IMR-90 (cell line): Measurements from ENCODE around the gene TP53I11. TPM values are rescaled to one million over a fixed set of nuclear protein-coding genes. Genes with fewer than 3 reads are reported as not detected.

Experiments
- ATAC-seq: fragments of 200-7000 bp; cut with Tn5 transposase; 2 replicates; pipeline ENCODE4 v1.9.1; 2020; ENCODE audit warnings: low read depth, mild to moderate bottlenecking, moderate library complexity
- BruUV-seq: library from RNA; stranded (reverse); fragments of 400-500 nt; replicated peaks from 2 replicates; lab custom pipeline; 2021; lab: Mats Ljungman, UMichigan
- CTCF ChIA-PET: fragments of 300-600 bp; formaldehyde crosslinking; extraction: SDS; loops from one replicate; lab custom pipeline; 2021; ENCODE audit warnings: antibody characterized with exemption; lab: Yijun Ruan, JAX
- POLR2A ChIA-PET: fragments of 300-600 bp; sonication (Branson Sonifier 250); formaldehyde crosslinking; loops from one replicate; lab custom pipeline; 2022; ENCODE audit warnings: antibody characterized with exemption; ENCODE audit not compliant: unreplicated experiment; lab: Charles Lee
- DNase-seq: peaks from one replicate; pipeline ENCODE4 v3.0.0; 2013
- H2AFZ ChIP-seq: replicated peaks from 2 replicates; pipeline ENCODE3; 2013; ENCODE audit warnings: low read length, mild to moderate bottlenecking; ENCODE audit not compliant: poor library complexity
- H2AK5ac ChIP-seq: 2 replicates; pipeline ENCODE4 v1.6.1; 2013; ENCODE audit warnings: low read depth, low read length, inconsistent platforms
- H2AK9ac ChIP-seq: replicated peaks from 2 replicates; pipeline ENCODE3; 2013; ENCODE audit warnings: mild to moderate bottlenecking, low read depth, low read length, moderate library complexity; ENCODE audit not compliant: poor library complexity
- H2BK120ac ChIP-seq: 2 replicates; pipeline ENCODE4 v1.6.1; 2013; ENCODE audit warnings: low read depth, low read length, inconsistent platforms
- H2BK15ac ChIP-seq: 3 replicates; pipeline ENCODE4 v1.6.1; 2013; ENCODE audit warnings: low read depth, low read length, inconsistent platforms
- H2BK20ac ChIP-seq: 2 replicates; pipeline ENCODE4 v1.6.1; 2013; ENCODE audit warnings: low read depth, mild to moderate bottlenecking, inconsistent platforms, low read length, moderate library complexity
- H2BK5ac ChIP-seq: 2 replicates; pipeline ENCODE4 v1.6.1; 2013; ENCODE audit warnings: mild to moderate bottlenecking, low read depth, low read length, inconsistent platforms; ENCODE audit not compliant: poor library complexity, severe bottlenecking
- H3K14ac ChIP-seq: replicated peaks from 2 replicates; pipeline ENCODE4 v1.6.1; 2013; ENCODE audit warnings: low read depth, low read length, inconsistent platforms
- H3K18ac ChIP-seq: 2 replicates; pipeline ENCODE4 v1.6.1; 2013; ENCODE audit warnings: low read depth, low read length, control low read depth
- H3K23ac ChIP-seq: 2 replicates; pipeline ENCODE4 v1.6.1; 2013; ENCODE audit warnings: low read depth, low read length, inconsistent platforms
- H3K27ac ChIP-seq: 2 replicates; pipeline ENCODE4 v1.5.1; 2013; ENCODE audit warnings: mild to moderate bottlenecking, control low read depth, low read length; ENCODE audit not compliant: insufficient read depth
- H3K27me3 ChIP-seq: 2 replicates; pipeline ENCODE4 v1.6.1; 2013; ENCODE audit warnings: low read length; ENCODE audit not compliant: control insufficient read depth, insufficient read depth
- H3K36me3 ChIP-seq: 2 replicates; pipeline ENCODE4 v1.6.1; 2013; ENCODE audit warnings: low read length, mixed read lengths; ENCODE audit not compliant: control insufficient read depth, insufficient read depth
- H3K4ac ChIP-seq: 2 replicates; pipeline ENCODE4 v1.6.1; 2013; ENCODE audit warnings: low read depth, low read length, inconsistent platforms
- H3K4me1 ChIP-seq: 2 replicates; pipeline ENCODE4 v1.6.1; 2013; ENCODE audit warnings: low read length, mixed read lengths; ENCODE audit not compliant: control insufficient read depth, insufficient read depth
- H3K4me2 ChIP-seq: 2 replicates; pipeline ENCODE4 v1.6.1; 2013; ENCODE audit warnings: low read depth, mild to moderate bottlenecking, control low read depth, low read length, moderate library complexity
- H3K4me3 ChIP-seq: 2 replicates; pipeline ENCODE4 v1.5.1; 2013; ENCODE audit warnings: low read depth, mild to moderate bottlenecking, control low read depth, low read length, moderate library complexity; ENCODE audit not compliant: insufficient read depth
- H3K56ac ChIP-seq: 2 replicates; pipeline ENCODE4 v1.6.1; 2013; ENCODE audit warnings: low read length, inconsistent platforms; ENCODE audit not compliant: insufficient read depth; ENCODE audit errors: extremely low read depth
- H3K79me1 ChIP-seq, 2 experiments: 2 replicates each; pipeline ENCODE4 v1.6.1; 2013; ENCODE audit warnings: low read length in 2 of 2, inconsistent platforms in 1 of 2, low read depth in 1 of 2
- H3K9ac ChIP-seq: 2 replicates; pipeline ENCODE4 v1.6.1; 2013; ENCODE audit warnings: low read depth, low read length, control low read depth
- H3K9me1 ChIP-seq: 2 replicates; pipeline ENCODE4 v1.6.1; 2013; ENCODE audit warnings: low read length, inconsistent platforms; ENCODE audit not compliant: insufficient read depth
- H3K9me3 ChIP-seq: 2 replicates; pipeline ENCODE4 v1.6.1; 2013; ENCODE audit warnings: low read length; ENCODE audit not compliant: control insufficient read depth, insufficient read depth
- H4K20me1 ChIP-seq: 2 replicates; pipeline ENCODE4 v1.6.1; 2013; ENCODE audit warnings: low read length, inconsistent platforms; ENCODE audit not compliant: insufficient read depth
- H4K5ac ChIP-seq: 2 replicates; pipeline ENCODE4 v1.6.1; 2013; ENCODE audit warnings: mild to moderate bottlenecking, low read depth, low read length, control low read depth
- H4K8ac ChIP-seq, 2 experiments: 2 replicates each; pipeline ENCODE4 v1.6.1; 2013; ENCODE audit warnings: low read depth in 2 of 2, low read length in 2 of 2, control low read depth in 1 of 2, inconsistent platforms in 1 of 2
- H4K91ac ChIP-seq: 2 replicates; pipeline ENCODE4 v1.6.1; 2013; ENCODE audit warnings: low read depth, low read length, inconsistent platforms; ENCODE audit not compliant: insufficient read depth
- BHLHE40 ChIP-seq: fragments of 150-350 bp; IDR thresholded peaks from 2 replicates; pipeline ENCODE4 v1.6.1; 2016; ENCODE audit warnings: mild to moderate bottlenecking, low read depth, low read length
- CHD1 ChIP-seq: IDR thresholded peaks from 2 replicates; pipeline ENCODE4 v1.6.1; 2012; ENCODE audit warnings: low read depth, low read length, improper control_type of control experiment
- FOS ChIP-seq: fragments of 150-350 bp; IDR thresholded peaks from 2 replicates; pipeline ENCODE4 v1.6.1; 2016; ENCODE audit warnings: low read depth, low read length
- MAZ ChIP-seq: IDR thresholded peaks from 2 replicates; pipeline ENCODE4 v1.6.1; 2012; ENCODE audit warnings: low read depth, mild to moderate bottlenecking, low read length, improper control_type of control experiment, moderate library complexity, borderline replicate concordance
- NFE2L2 ChIP-seq: fragments of 150-350 bp; IDR thresholded peaks from 2 replicates; pipeline ENCODE4 v1.6.1; 2016; ENCODE audit warnings: low read depth, mild to moderate bottlenecking, low read length
- RCOR1 ChIP-seq: IDR thresholded peaks from 2 replicates; pipeline ENCODE4 v1.6.1; 2012; ENCODE audit warnings: mild to moderate bottlenecking, low read length, improper control_type of control experiment; ENCODE audit not compliant: insufficient replicate concordance
- RFX5 ChIP-seq: IDR thresholded peaks from 2 replicates; pipeline ENCODE4 v1.8.0; 2012; ENCODE audit warnings: low read depth, mild to moderate bottlenecking, low read length, moderate library complexity
- SMC3 ChIP-seq: fragments of 150-350 bp; IDR thresholded peaks from 2 replicates; pipeline ENCODE4 v1.6.1; 2016; ENCODE audit warnings: low read depth, mild to moderate bottlenecking, antibody characterized with exemption, low read length, moderate library complexity
- WGBS, 2 experiments: methylation state at CpG; one replicate each; pipeline versions ENCODE4 v1.1.5 to v1.1.7; 2013; ENCODE audit warnings: missing lambda C conversion rate in 2 of 2; ENCODE audit not compliant: insufficient read length in 1 of 2; ENCODE audit errors: extremely low coverage in 2 of 2; 5-methylcytosine and 5-hydroxymethylcytosine counted together
- dilution Hi-C: fragments of 300-500 bp; cut with HindIII; formaldehyde crosslinking; loops from one replicate; pipeline ENCODE4 v1.14.3; 2018; ENCODE audit warnings: low sequenced_read_pairs; ENCODE audit not compliant: unreplicated experiment
- in situ Hi-C: fragments of 300-500 bp; cut with MboI; formaldehyde crosslinking; loops from 3 replicates; pipeline ENCODE4 v1.14.3; 2019; ENCODE audit warnings: low sequenced_read_pairs, inconsistent platforms, mixed read lengths
- intact Hi-C: fragments of 100-400 bp; cut with micrococcal nuclease; formaldehyde crosslinking; loops from 2 replicates; pipeline ENCODE4 v1.10.0; 2022
- polyA plus RNA-seq, 3 experiments: library from polyadenylated mRNA; depleted of rRNA; stranded (reverse); fragments of >200 nt; gene quantifications; 2 replicates each; pipeline ENCODE4 v1.2.3, GENCODE V29; 2012; ENCODE audit warnings: low replicate concordance in 1 of 3
- total RNA-seq: library from RNA; depleted of rRNA; stranded (reverse); fragments of >200 nt; gene quantifications from 2 replicates; pipeline ENCODE4 v1.2.3, GENCODE V29; 2012
- TF ChIP-seq, protein P1 (sequence below): fragments of 150-350 bp; IDR thresholded peaks from 2 replicates; pipeline ENCODE4 v1.6.1; 2016; ENCODE audit warnings: low read depth, mild to moderate bottlenecking, low read length, moderate library complexity, borderline replicate concordance
- TF ChIP-seq, protein P2 (sequence below): fragments of 150-350 bp; IDR thresholded peaks from 2 replicates; pipeline ENCODE4 v1.6.1; 2017; ENCODE audit warnings: mild to moderate bottlenecking, antibody characterized with exemption, low read length, low read depth
- TF ChIP-seq, protein P3 (sequence below): conservative IDR thresholded peaks from 2 replicates; pipeline ENCODE4 v1.5.1; 2012; ENCODE audit warnings: mild to moderate bottlenecking, low read depth, low read length, improper control_type of control experiment

Gene TP53I11
- total and polyA plus RNA-seq, 2 of the 4 experiments (the other 2 are of a cell fraction): 3.9 to 22.0 TPM

DNA sequence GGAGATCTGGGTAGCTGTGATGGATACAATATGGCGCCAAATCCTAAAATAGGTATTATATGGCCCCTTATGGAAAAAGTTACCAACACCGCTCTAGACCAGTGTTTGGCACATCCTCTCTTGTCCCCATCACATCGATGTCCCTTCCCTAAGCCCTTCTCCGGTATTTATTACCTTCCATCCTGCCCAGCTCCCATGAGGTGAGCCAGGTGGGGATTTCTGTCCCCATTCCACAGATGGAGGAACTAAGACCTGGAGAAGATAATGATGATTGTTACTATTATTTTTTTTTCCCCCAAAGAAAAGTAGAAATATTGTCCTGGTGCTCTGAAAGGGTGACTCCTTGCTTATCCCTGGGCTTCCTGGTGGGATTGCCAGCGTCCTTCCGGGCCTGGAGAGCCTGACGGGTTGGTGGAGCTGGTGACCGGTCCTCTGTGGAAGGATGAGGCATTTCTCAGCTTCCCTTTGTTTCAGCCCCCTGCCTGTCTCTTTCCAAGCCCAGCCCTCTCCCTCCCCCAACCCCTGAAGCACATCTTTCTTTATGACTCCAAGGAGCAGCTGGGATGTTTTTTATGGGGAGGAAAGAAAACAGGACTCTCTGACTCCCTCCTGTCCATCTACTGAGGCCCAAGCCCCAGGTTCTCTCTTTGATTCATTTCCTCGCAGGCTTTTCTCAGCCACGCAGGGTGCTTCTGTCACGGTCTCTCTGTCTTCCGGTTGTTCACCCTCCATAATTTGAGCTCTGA is 65.4 kb downstream of the TP53I11 start:
- Histone ChIP-seq H3K27me3 (peaks cover 24% of the 10 kb centered on the region), H3K23ac (no peak overlapping the region), H3K9ac (no peak overlapping the region), H2BK5ac (no peak overlapping the region), H2AK9ac (no peak overlapping the region), H3K27ac (no peak overlapping the region), H2BK15ac (no peak overlapping the region), H3K4me1 (peaks cover 11% of the 10 kb centered on the region), H4K20me1 (no peaks in the 10 kb centered on the region), H3K18ac (no peak overlapping the region), H3K79me1 (no peaks in the 10 kb centered on the region), H3K4ac (no peak overlapping the region), H2BK120ac (no peak overlapping the region), H3K14ac (no peak overlapping the region), H4K5ac (no peak overlapping the region; the same call in 1 of the 2 replicates), H3K4me3 (no peak overlapping the region), H4K8ac (no peak overlapping the region), H3K4me2 (no peak overlapping the region), H2BK20ac (no peak overlapping the region), H3K56ac (no peak overlapping the region), H3K9me3 (no peaks in the 10 kb centered on the region), H2AK5ac (no peak overlapping the region; the same call in 1 of the 2 replicates), H3K9me1 (no peaks in the 10 kb centered on the region), H2AFZ (no peak overlapping the region), H3K36me3 (no peaks in the 10 kb centered on the region), H4K91ac (no peak overlapping the region)
- in situ Hi-C loops (no loop called here), intact Hi-C loops (loop anchor here (5.0 kb wide), 2 partner anchors 43 to 98 kb away; no protein-coding TSS in a partner anchor), dilution Hi-C loops (loop anchor here (25.0 kb wide), 1 partner anchor 123 kb away; no protein-coding TSS in a partner anchor)
- ChIA-PET CTCF (no interaction called here), POLR2A (interaction anchor here (0.6 kb wide), 1 partner anchor 77 kb away, joined by 3 read pairs; no protein-coding TSS in a partner anchor)
- TF ChIP-seq MAZ (no peak), BHLHE40 (no peak), SMC3 (no peak), CHD1 (no peak), FOS (no peak), RFX5 (no peak), RCOR1 (no peak), NFE2L2 (no peak)
- TF ChIP-seq, protein P1, sequence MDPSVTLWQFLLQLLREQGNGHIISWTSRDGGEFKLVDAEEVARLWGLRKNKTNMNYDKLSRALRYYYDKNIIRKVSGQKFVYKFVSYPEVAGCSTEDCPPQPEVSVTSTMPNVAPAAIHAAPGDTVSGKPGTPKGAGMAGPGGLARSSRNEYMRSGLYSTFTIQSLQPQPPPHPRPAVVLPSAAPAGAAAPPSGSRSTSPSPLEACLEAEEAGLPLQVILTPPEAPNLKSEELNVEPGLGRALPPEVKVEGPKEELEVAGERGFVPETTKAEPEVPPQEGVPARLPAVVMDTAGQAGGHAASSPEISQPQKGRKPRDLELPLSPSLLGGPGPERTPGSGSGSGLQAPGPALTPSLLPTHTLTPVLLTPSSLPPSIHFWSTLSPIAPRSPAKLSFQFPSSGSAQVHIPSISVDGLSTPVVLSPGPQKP: no peak
- TF ChIP-seq, protein P2, sequence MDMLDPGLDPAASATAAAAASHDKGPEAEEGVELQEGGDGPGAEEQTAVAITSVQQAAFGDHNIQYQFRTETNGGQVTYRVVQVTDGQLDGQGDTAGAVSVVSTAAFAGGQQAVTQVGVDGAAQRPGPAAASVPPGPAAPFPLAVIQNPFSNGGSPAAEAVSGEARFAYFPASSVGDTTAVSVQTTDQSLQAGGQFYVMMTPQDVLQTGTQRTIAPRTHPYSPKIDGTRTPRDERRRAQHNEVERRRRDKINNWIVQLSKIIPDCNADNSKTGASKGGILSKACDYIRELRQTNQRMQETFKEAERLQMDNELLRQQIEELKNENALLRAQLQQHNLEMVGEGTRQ: no peak
- TF ChIP-seq, protein P3, sequence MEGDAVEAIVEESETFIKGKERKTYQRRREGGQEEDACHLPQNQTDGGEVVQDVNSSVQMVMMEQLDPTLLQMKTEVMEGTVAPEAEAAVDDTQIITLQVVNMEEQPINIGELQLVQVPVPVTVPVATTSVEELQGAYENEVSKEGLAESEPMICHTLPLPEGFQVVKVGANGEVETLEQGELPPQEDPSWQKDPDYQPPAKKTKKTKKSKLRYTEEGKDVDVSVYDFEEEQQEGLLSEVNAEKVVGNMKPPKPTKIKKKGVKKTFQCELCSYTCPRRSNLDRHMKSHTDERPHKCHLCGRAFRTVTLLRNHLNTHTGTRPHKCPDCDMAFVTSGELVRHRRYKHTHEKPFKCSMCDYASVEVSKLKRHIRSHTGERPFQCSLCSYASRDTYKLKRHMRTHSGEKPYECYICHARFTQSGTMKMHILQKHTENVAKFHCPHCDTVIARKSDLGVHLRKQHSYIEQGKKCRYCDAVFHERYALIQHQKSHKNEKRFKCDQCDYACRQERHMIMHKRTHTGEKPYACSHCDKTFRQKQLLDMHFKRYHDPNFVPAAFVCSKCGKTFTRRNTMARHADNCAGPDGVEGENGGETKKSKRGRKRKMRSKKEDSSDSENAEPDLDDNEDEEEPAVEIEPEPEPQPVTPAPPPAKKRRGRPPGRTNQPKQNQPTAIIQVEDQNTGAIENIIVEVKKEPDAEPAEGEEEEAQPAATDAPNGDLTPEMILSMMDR: no peak
- WGBS, 2 experiments: no CpG with 5 or more reads among the region's 12 CpGs
- DNase-seq (no peak), ATAC-seq (no peak)
- BruUV-seq: no TSS peak
